ENCODE data around the gene KMT2C.

Gene KMT2C

GRCh38 chr7:152103691-152104090, 332.1 kb downstream of the KMT2C start:
- H2BK15ac ChIP-seq (ENCODE audit: low read depth, poor library complexity, severe bottlenecking), result no peak overlapping the region
- H3K27me3 ChIP-seq (ENCODE audit: control insufficient read depth in 1 of 2, insufficient read depth in 1 of 2, low read length in 2 of 2), result no peaks in the 10 kb centered on the region
- no peak overlapping the region for H2BK120ac ChIP-seq (ENCODE audit: low read depth, low read length)
- no peak overlapping the region for H4K91ac ChIP-seq (ENCODE audit: low read length)
- H2BK5ac ChIP-seq (ENCODE audit: low read depth, low read length, poor library complexity, severe bottlenecking), result no peak overlapping the region
- H3K9me3 ChIP-seq (ENCODE audit: control insufficient read depth, low read length), result no peaks in the 10 kb centered on the region
- no peak for DNase-seq
- no peak overlapping the region for H2AK5ac ChIP-seq (ENCODE audit: low read length, severe bottlenecking)
- H3K27ac ChIP-seq (ENCODE audit: low read length, poor library complexity, severe bottlenecking), result no peak overlapping the region
- no peak overlapping the region for H3K14ac ChIP-seq (ENCODE audit: low read length in 2 of 2)
- no peak overlapping the region for H2AFZ ChIP-seq (ENCODE audit: low read depth, low read length)
- peaks cover 24 to 72% of the 10 kb centered on the region in 2 experiments for H3K36me3 ChIP-seq (ENCODE audit: control insufficient read depth in 1 of 2, insufficient read depth in 2 of 2, low read depth in 1 of 2, low read length in 2 of 2)
- H3K23ac ChIP-seq (ENCODE audit: low read length in 2 of 2), result no peak overlapping the region
- H3K4me1 ChIP-seq (ENCODE audit: control insufficient read depth, insufficient read depth, low read depth, low read length), result peaks cover 1% of the 10 kb centered on the region
- no peak overlapping the region for H4K8ac ChIP-seq (ENCODE audit: low read length)
- H2BK12ac ChIP-seq (ENCODE audit: low read length in 2 of 2), result no peak overlapping the region
- H3K79me1 ChIP-seq (replicated peaks; ENCODE audit: low read length, poor library complexity, severe bottlenecking), result peaks cover 6% of the 10 kb centered on the region
- no peak overlapping the region for H3K9ac ChIP-seq (ENCODE audit: low read length)
- no peak overlapping the region for H3K4me3 ChIP-seq (ENCODE audit: insufficient read depth in 1 of 2, low read depth in 1 of 2, low read length in 2 of 2)
- H3K4ac ChIP-seq (ENCODE audit: low read depth in 1 of 2, low read length in 2 of 2), result no peak overlapping the region
- WGBS, result 98% methylated on average over 4 of the region's 5 CpGs
- H3K18ac ChIP-seq (ENCODE audit: low read depth in 1 of 2, low read length in 2 of 2), result no peak overlapping the region
- H3K4me2 ChIP-seq (ENCODE audit: low read length, poor library complexity, severe bottlenecking), result no peak overlapping the region

- H3K27ac ChIP-seq (ENCODE audit: low read length, poor library complexity, severe bottlenecking), result no peak overlapping the region
- 95% methylated on average over 6 of the region's 7 CpGs for WGBS
- H2BK15ac ChIP-seq (ENCODE audit: low read depth, poor library complexity, severe bottlenecking), result no peak overlapping the region
- H3K9me3 ChIP-seq (ENCODE audit: control insufficient read depth, low read length), result no peaks in the 10 kb centered on the region
- H2BK5ac ChIP-seq (ENCODE audit: low read depth, low read length, poor library complexity, severe bottlenecking), result no peak overlapping the region
- H2AFZ ChIP-seq (ENCODE audit: low read depth, low read length), result no peak overlapping the region
- H4K8ac ChIP-seq (ENCODE audit: low read length), result no peak overlapping the region
- no peak overlapping the region for H2BK120ac ChIP-seq (ENCODE audit: low read depth, low read length)
- DNase-seq, result no peak
- no peak overlapping the region for H3K4me2 ChIP-seq (ENCODE audit: low read length, poor library complexity, severe bottlenecking)
- no peak overlapping the region for H3K18ac ChIP-seq (ENCODE audit: low read depth in 1 of 2, low read length in 2 of 2)
- no peaks in the 10 kb centered on the region for H3K27me3 ChIP-seq (ENCODE audit: control insufficient read depth in 1 of 2, insufficient read depth in 1 of 2, low read length in 2 of 2)
- H3K9ac ChIP-seq (ENCODE audit: low read length), result no peak overlapping the region
- no peak overlapping the region for H3K4me3 ChIP-seq (ENCODE audit: insufficient read depth in 1 of 2, low read depth in 1 of 2, low read length in 2 of 2)
- H2AK5ac ChIP-seq (ENCODE audit: low read length, severe bottlenecking), result no peak overlapping the region
- no peak overlapping the region for H3K14ac ChIP-seq (ENCODE audit: low read length in 2 of 2)
- H3K4me1 ChIP-seq (ENCODE audit: control insufficient read depth, insufficient read depth, low read depth, low read length), result peaks cover 1% of the 10 kb centered on the region
- H2BK12ac ChIP-seq (ENCODE audit: low read length in 2 of 2), result no peak overlapping the region
- peaks cover 6% of the 10 kb centered on the region for H3K79me1 ChIP-seq (replicated peaks; ENCODE audit: low read length, poor library complexity, severe bottlenecking)
- no peak overlapping the region for H3K23ac ChIP-seq (ENCODE audit: low read length in 2 of 2)
- H3K4ac ChIP-seq (ENCODE audit: low read depth in 1 of 2, low read length in 2 of 2), result no peak overlapping the region
- peak overlapping the region; percentile 66 for H4K91ac ChIP-seq (ENCODE audit: low read length)
- peaks cover 23 to 66% of the 10 kb centered on the region in 2 experiments for H3K36me3 ChIP-seq (ENCODE audit: control insufficient read depth in 1 of 2, insufficient read depth in 2 of 2, low read depth in 1 of 2, low read length in 2 of 2)
These were observed 332.7 kb downstream of the KMT2C start for GRCh38 chr7:152103066-152103465.

- no peak overlapping the region for H3K4me3 ChIP-seq (ENCODE audit: insufficient read depth in 1 of 2, low read depth in 1 of 2, low read length in 2 of 2)
- no peak overlapping the region for H2BK15ac ChIP-seq (ENCODE audit: low read depth, poor library complexity, severe bottlenecking)
- no peak overlapping the region for H4K91ac ChIP-seq (ENCODE audit: low read length)
- no peaks in the 10 kb centered on the region for H3K9me3 ChIP-seq (ENCODE audit: control insufficient read depth, low read length)
- DNase-seq, result no peak
- peaks cover 8% of the 10 kb centered on the region for H3K79me1 ChIP-seq (replicated peaks; ENCODE audit: low read length, poor library complexity, severe bottlenecking)
- peaks cover 1% of the 10 kb centered on the region for H3K4me1 ChIP-seq (ENCODE audit: control insufficient read depth, insufficient read depth, low read depth, low read length)
- no peak overlapping the region for H2BK12ac ChIP-seq (ENCODE audit: low read length in 2 of 2)
- no peak overlapping the region for H4K8ac ChIP-seq (ENCODE audit: low read length)
- no peaks in the 10 kb centered on the region for H3K27me3 ChIP-seq (ENCODE audit: control insufficient read depth in 1 of 2, insufficient read depth in 1 of 2, low read length in 2 of 2)
- H2AFZ ChIP-seq (ENCODE audit: low read depth, low read length), result no peak overlapping the region
- no peak overlapping the region for H3K14ac ChIP-seq (ENCODE audit: low read length in 2 of 2)
- no peak overlapping the region for H3K4me2 ChIP-seq (ENCODE audit: low read length, poor library complexity, severe bottlenecking)
- H3K36me3 ChIP-seq (ENCODE audit: control insufficient read depth in 1 of 2, insufficient read depth in 2 of 2, low read depth in 1 of 2, low read length in 2 of 2), result peaks cover 6 to 31% of the 10 kb centered on the region in 2 experiments
- H3K27ac ChIP-seq (ENCODE audit: low read length, poor library complexity, severe bottlenecking), result no peak overlapping the region
- H3K9ac ChIP-seq (ENCODE audit: low read length), result no peak overlapping the region
- no peak overlapping the region for H3K18ac ChIP-seq (ENCODE audit: low read depth in 1 of 2, low read length in 2 of 2)
- no peak overlapping the region for H2BK120ac ChIP-seq (ENCODE audit: low read depth, low read length)
- H2AK5ac ChIP-seq (ENCODE audit: low read length, severe bottlenecking), result no peak overlapping the region
- H3K23ac ChIP-seq (ENCODE audit: low read length in 2 of 2), result no peak overlapping the region
- no peak overlapping the region for H2BK5ac ChIP-seq (ENCODE audit: low read depth, low read length, poor library complexity, severe bottlenecking)
- WGBS, result 93% methylated on average over 4 of the region's 4 CpGs
- no peak overlapping the region for H3K4ac ChIP-seq (ENCODE audit: low read depth in 1 of 2, low read length in 2 of 2)
These were observed 338.5 kb downstream of the KMT2C start for GRCh38 chr7:152097330-152097729.

GRCh38 chr7:152095771-152096170, 340.0 kb downstream of the KMT2C start:
- Histone ChIP-seq H3K23ac (ENCODE audit: low read length in 2 of 2) (no peak overlapping the region), H3K14ac (ENCODE audit: low read length in 2 of 2) (no peak overlapping the region), H2AK5ac (ENCODE audit: low read length, severe bottlenecking) (no peak overlapping the region), H3K27me3 (ENCODE audit: control insufficient read depth in 1 of 2, insufficient read depth in 1 of 2, low read length in 2 of 2) (no peaks in the 10 kb centered on the region), H2BK5ac (ENCODE audit: low read depth, low read length, poor library complexity, severe bottlenecking) (no peak overlapping the region), H2BK12ac (ENCODE audit: low read length in 2 of 2) (no peak overlapping the region), H3K18ac (ENCODE audit: low read depth in 1 of 2, low read length in 2 of 2) (no peak overlapping the region), H3K9me3 (ENCODE audit: control insufficient read depth, low read length) (no peaks in the 10 kb centered on the region), H3K4me3 (ENCODE audit: insufficient read depth in 1 of 2, low read depth in 1 of 2, low read length in 2 of 2) (no peak overlapping the region), H3K27ac (ENCODE audit: low read length, poor library complexity, severe bottlenecking) (no peak overlapping the region), H3K79me1 (replicated peaks; ENCODE audit: low read length, poor library complexity, severe bottlenecking) (peaks cover 13% of the 10 kb centered on the region), H3K4ac (ENCODE audit: low read depth in 1 of 2, low read length in 2 of 2) (no peak overlapping the region), H4K8ac (ENCODE audit: low read length) (no peak overlapping the region), H2BK15ac (ENCODE audit: low read depth, poor library complexity, severe bottlenecking) (no peak overlapping the region), H2AFZ (ENCODE audit: low read depth, low read length) (no peak overlapping the region), H3K4me1 (ENCODE audit: control insufficient read depth, insufficient read depth, low read depth, low read length) (peaks cover 1% of the 10 kb centered on the region), H4K91ac (ENCODE audit: low read length) (no peak overlapping the region), H2BK120ac (ENCODE audit: low read depth, low read length) (no peak overlapping the region), H3K36me3 (ENCODE audit: control insufficient read depth in 1 of 2, insufficient read depth in 2 of 2, low read depth in 1 of 2, low read length in 2 of 2) (peaks cover 0 to 22% of the 10 kb centered on the region in 2 experiments), H3K4me2 (ENCODE audit: low read length, poor library complexity, severe bottlenecking) (no peak overlapping the region), H3K9ac (ENCODE audit: low read length) (no peak overlapping the region)
- DNase-seq, result no peak
- WGBS, result no CpG with 5 or more reads among the region's 1 CpG

Measured in mesenchymal stem cell (in vitro differentiated cells and primary cell).